ENCODE data around the gene ASB16. TPM values are rescaled to one million over a fixed set of nuclear protein-coding genes. Genes with fewer than 3 reads are reported as not detected.

ASB16 gene
- total RNA-seq, 2 experiments from 2014 or later = 0.30 TPM; not detected in 1

- peak overlapping the region; percentile 92 for H3K27ac Mint-ChIP-seq
- peaks cover 46% of the 10 kb centered on the region for H3K4me1 Mint-ChIP-seq
- H3K27me3 Mint-ChIP-seq = no peaks in the 10 kb centered on the region
- H3K36me3 Mint-ChIP-seq (ENCODE audit: low read depth) = peaks cover 57% of the 10 kb centered on the region
- CTCF ChIA-PET = interaction anchor here (0.6 to 5.2 kb wide), 14 partner anchors 8 to 133 kb away, joined by 3 to 56 read pairs (median 4); partner anchors contain the start of genes GRN and TMUB2
- H3K9me3 Mint-ChIP-seq = no peaks in the 10 kb centered on the region
- peak; percentile 87 for DNase-seq
- peak overlapping the region; percentile 88 for H3K4me3 Mint-ChIP-seq
- POLR2A ChIA-PET = interaction anchor here (0.7 to 1.3 kb wide), 3 partner anchors 8 to 167 kb away, joined by 3 to 6 read pairs (median 4); no protein-coding TSS in a partner anchor
Measured at GRCh38 chr17:44218344-44219107, 48.0 kb downstream of the ASB16 start.

GRCh38 chr17:44219108-44219615, 48.7 kb downstream of the ASB16 start:
- POLR2A ChIA-PET = interaction anchor here (0.7 to 1.3 kb wide), 2 partner anchors 106 to 166 kb away, joined by 4 to 6 read pairs; no protein-coding TSS in a partner anchor
- Mint-ChIP-seq H3K9me3 (no peaks in the 10 kb centered on the region), H3K27ac (peak overlapping the region; percentile 41), H3K27me3 (no peaks in the 10 kb centered on the region), H3K36me3 (ENCODE audit: low read depth) (peaks cover 51% of the 10 kb centered on the region), H3K4me3 (peak overlapping the region; percentile 43), H3K4me1 (peaks cover 40% of the 10 kb centered on the region)
- peak; percentile 68 for DNase-seq
- CTCF ChIA-PET = interaction anchor here (0.8 to 5.2 kb wide), 6 partner anchors 9 to 63 kb away, joined by 3 to 56 read pairs (median 4); partner anchors contain the start of gene TMUB2

- H3K36me3 Mint-ChIP-seq (ENCODE audit: low read depth) = peaks cover 46% of the 10 kb centered on the region
- H3K9me3 Mint-ChIP-seq = no peaks in the 10 kb centered on the region
- POLR2A ChIA-PET = interaction anchor here (0.7 to 1.3 kb wide), 2 partner anchors 106 to 165 kb away, joined by 4 to 6 read pairs; no protein-coding TSS in a partner anchor
- CTCF ChIA-PET = interaction anchor here (0.8 to 5.2 kb wide), 7 partner anchors 9 to 126 kb away, joined by 3 to 56 read pairs (median 4); partner anchors contain the start of genes GRN and TMUB2
- H3K4me1 Mint-ChIP-seq = peaks cover 35% of the 10 kb centered on the region
- peak within 1 kb of the TSS; percentile 89 for H3K4me3 Mint-ChIP-seq
- H3K27ac Mint-ChIP-seq = peak within 1 kb of the TSS; percentile 97
- H3K27me3 Mint-ChIP-seq = no peaks in the 10 kb centered on the region
- peak; percentile 67 for DNase-seq
Measured at GRCh38 chr17:44219616-44220212, 49.2 kb downstream of the ASB16 start, which contains the start of gene UBTF. Gene UBTF (minus strand): TSS chr17:44219675. CDS start chr17:44218229, 1,446 bp downstream.

GRCh38 chr17:44220213-44221083, 49.9 kb downstream of the ASB16 start:
- Mint-ChIP-seq H3K4me1 (peaks cover 28% of the 10 kb centered on the region), H3K9me3 (no peaks in the 10 kb centered on the region), H3K27me3 (no peaks in the 10 kb centered on the region), H3K27ac (peak overlapping the region; percentile 97), H3K4me3 (peak overlapping the region; percentile 89), H3K36me3 (ENCODE audit: low read depth) (peaks cover 38% of the 10 kb centered on the region)
- POLR2A ChIA-PET = interaction anchor here (0.6 to 1.3 kb wide), 2 partner anchors 95 to 105 kb away, joined by 3 to 6 read pairs; no protein-coding TSS in a partner anchor
- peak; percentile 54 for DNase-seq
- CTCF ChIA-PET = interaction anchor here (0.6 to 5.2 kb wide), 13 partner anchors 10 to 125 kb away, joined by 3 to 56 read pairs (median 4); partner anchors contain the start of genes GRN and TMUB2

- ChIA-PET POLR2A (interaction anchor here (0.5 to 0.6 kb wide), 3 partner anchors 19 to 207 kb away, joined by 3 to 9 read pairs (median 6); partner anchors contain the start of gene TMEM101), CTCF (interaction anchor here (0.6 to 5.2 kb wide), 16 partner anchors 10 to 167 kb away, joined by 3 to 56 read pairs (median 4); partner anchors contain the start of genes FAM171A2, GRN and HDAC5)
- Mint-ChIP-seq H3K9me3 (no peaks in the 10 kb centered on the region), H3K4me3 (peak overlapping the region; percentile 84), H3K27ac (peak overlapping the region; percentile 92), H3K4me1 (peaks cover 20% of the 10 kb centered on the region), H3K36me3 (ENCODE audit: low read depth) (peaks cover 30% of the 10 kb centered on the region), H3K27me3 (no peaks in the 10 kb centered on the region)
- peak; percentile 73 for DNase-seq
Measured at GRCh38 chr17:44221084-44221861, 50.8 kb downstream of the ASB16 start.

- POLR2A ChIA-PET = interaction anchor here (0.6 kb wide), 3 partner anchors 13 to 207 kb away, joined by 3 to 9 read pairs (median 3); partner anchors contain the start of gene TMEM101
- CTCF ChIA-PET = interaction anchor here (0.6 to 5.2 kb wide), 15 partner anchors 9 to 167 kb away, joined by 3 to 56 read pairs (median 4); partner anchors contain the start of genes FAM171A2, GRN and HDAC5
- Mint-ChIP-seq H3K9me3 (no peaks in the 10 kb centered on the region), H3K27ac (peak overlapping the region; percentile 92), H3K36me3 (ENCODE audit: low read depth) (peaks cover 25% of the 10 kb centered on the region), H3K27me3 (no peaks in the 10 kb centered on the region), H3K4me3 (peak overlapping the region; percentile 84), H3K4me1 (peaks cover 15% of the 10 kb centered on the region)
- DNase-seq = no peak
Measured at GRCh38 chr17:44221862-44222111, 51.3 kb downstream of the ASB16 start.

- no peaks in the 10 kb centered on the region for H3K27me3 Mint-ChIP-seq
- ChIA-PET CTCF (interaction anchor here (0.6 to 5.2 kb wide), 13 partner anchors 9 to 301 kb away, joined by 3 to 56 read pairs (median 3); partner anchors contain the start of genes FAM171A2, GRN and HDAC5), POLR2A (interaction anchor here (0.6 kb wide), 3 partner anchors 13 to 208 kb away, joined by 3 to 9 read pairs (median 3); partner anchors contain the start of gene TMEM101)
- no peaks in the 10 kb centered on the region for H3K9me3 Mint-ChIP-seq
- H3K4me3 Mint-ChIP-seq = peak overlapping the region; percentile 84
- peak; percentile 62 for DNase-seq
- H3K27ac Mint-ChIP-seq = peak overlapping the region; percentile 92
- peaks cover 11% of the 10 kb centered on the region for H3K4me1 Mint-ChIP-seq
- peaks cover 21% of the 10 kb centered on the region for H3K36me3 Mint-ChIP-seq (ENCODE audit: low read depth)
Measured at GRCh38 chr17:44222112-44222869, 51.8 kb downstream of the ASB16 start.

- peaks cover 16% of the 10 kb centered on the region for H3K36me3 Mint-ChIP-seq (ENCODE audit: low read depth)
- H3K27me3 Mint-ChIP-seq = no peaks in the 10 kb centered on the region
- H3K27ac Mint-ChIP-seq = no peak overlapping the region
- CTCF ChIA-PET = interaction anchor here (0.6 to 1.0 kb wide), 3 partner anchors 13 to 118 kb away, joined by 3 to 4 read pairs (median 4); no protein-coding TSS in a partner anchor
- DNase-seq = no peak
- no peak overlapping the region for H3K4me3 Mint-ChIP-seq
- no peaks in the 10 kb centered on the region for H3K9me3 Mint-ChIP-seq
- H3K4me1 Mint-ChIP-seq = peaks cover 11% of the 10 kb centered on the region
- POLR2A ChIA-PET = no interaction called here
Measured at GRCh38 chr17:44223541-44224071, 53.1 kb downstream of the ASB16 start.
